ENCODE data around the gene PRKCG.

PRKCG gene

GRCh38 chr19:53903055-53903680, 21.2 kb downstream of the PRKCG start:
- no peaks in the 10 kb centered on the region for H3K36me3 ChIP-seq (ENCODE audit: insufficient read depth, low read length)
- H3K79me2 ChIP-seq (ENCODE audit: insufficient read depth, low read length), result no peaks in the 10 kb centered on the region
- no peaks in the 10 kb centered on the region for H3K4me1 ChIP-seq (ENCODE audit: insufficient read depth, low read length)
- H3K9me3 ChIP-seq (ENCODE audit: insufficient read depth, low read length, severe bottlenecking), result no peaks in the 10 kb centered on the region
- ATAC-seq (ENCODE audit: insufficient read depth, low read depth), result peak; percentile 56; the same call in 1 of the 3 replicates
- no peak overlapping the region for H3K27ac ChIP-seq (ENCODE audit: low read length)
- H2AFZ ChIP-seq (ENCODE audit: low read depth, low read length), result no peak overlapping the region
- H3K4me2 ChIP-seq (ENCODE audit: insufficient read depth, low read length), result no peak overlapping the region
- no peak overlapping the region for H3K4me3 ChIP-seq (ENCODE audit: low read depth in 1 of 2, low read length in 2 of 2)
- DNase-seq, result peak; percentile 42
- no peak for TF ChIP-seq EZH2 (IDR thresholded peaks at IDR 0.05; ENCODE audit: borderline replicate concordance, low read depth, low read length, severe bottlenecking)
- no peak for TF ChIP-seq CTCF (IDR thresholded peaks at IDR 0.05; ENCODE audit: borderline replicate concordance, extremely low read depth, low read length, poor library complexity, severe bottlenecking)
- H3K9ac ChIP-seq (ENCODE audit: low read depth, low read length), result no peak overlapping the region
- no peaks in the 10 kb centered on the region for H3K27me3 ChIP-seq (ENCODE audit: insufficient read depth, low read length, poor library complexity)
- H4K20me1 ChIP-seq (ENCODE audit: insufficient read depth, low read length), result peaks cover 8% of the 10 kb centered on the region

GRCh38 chr19:53904909-53905308, 22.9 kb downstream of the PRKCG start:
- TF ChIP-seq CTCF (IDR thresholded peaks at IDR 0.05; ENCODE audit: borderline replicate concordance, extremely low read depth, low read length, poor library complexity, severe bottlenecking) (no peak), EZH2 (IDR thresholded peaks at IDR 0.05; ENCODE audit: borderline replicate concordance, low read depth, low read length, severe bottlenecking) (no peak)
- no peaks in the 10 kb centered on the region for H3K36me3 ChIP-seq (ENCODE audit: insufficient read depth, low read length)
- H3K79me2 ChIP-seq (ENCODE audit: insufficient read depth, low read length), result no peaks in the 10 kb centered on the region
- no peak overlapping the region for H3K4me3 ChIP-seq (ENCODE audit: low read depth in 1 of 2, low read length in 2 of 2)
- no peak overlapping the region for H3K4me2 ChIP-seq (ENCODE audit: insufficient read depth, low read length)
- DNase-seq (no peak), ATAC-seq (ENCODE audit: insufficient read depth, low read depth) (no peak)
- no peaks in the 10 kb centered on the region for H3K9me3 ChIP-seq (ENCODE audit: insufficient read depth, low read length, severe bottlenecking)
- H3K4me1 ChIP-seq (ENCODE audit: insufficient read depth, low read length), result no peaks in the 10 kb centered on the region
- H3K27me3 ChIP-seq (ENCODE audit: insufficient read depth, low read length, poor library complexity), result no peaks in the 10 kb centered on the region
- no peak overlapping the region for H3K27ac ChIP-seq (ENCODE audit: low read length)
- peaks cover 8% of the 10 kb centered on the region for H4K20me1 ChIP-seq (ENCODE audit: insufficient read depth, low read length)
- H3K9ac ChIP-seq (ENCODE audit: low read depth, low read length), result no peak overlapping the region
- H2AFZ ChIP-seq (ENCODE audit: low read depth, low read length), result no peak overlapping the region

GRCh38 chr19:53905787-53906186, 23.8 kb downstream of the PRKCG start:
- no peak overlapping the region for H3K4me3 ChIP-seq (ENCODE audit: low read depth in 1 of 2, low read length in 2 of 2)

More at GRCh38 chr19:53905787-53906186, 23.8 kb downstream of the PRKCG start:
- DNase-seq, result no peak
- H3K27me3 ChIP-seq (ENCODE audit: insufficient read depth, low read length, poor library complexity), result no peaks in the 10 kb centered on the region
- no peak overlapping the region for H3K4me2 ChIP-seq (ENCODE audit: insufficient read depth, low read length)
- peaks cover under 1% of the 10 kb centered on the region; the same call in 1 of the 2 replicates for H4K20me1 ChIP-seq (ENCODE audit: insufficient read depth, low read length)
- no peaks in the 10 kb centered on the region for H3K79me2 ChIP-seq (ENCODE audit: insufficient read depth, low read length)
- H3K9me3 ChIP-seq (ENCODE audit: insufficient read depth, low read length, severe bottlenecking), result no peaks in the 10 kb centered on the region
- ATAC-seq (ENCODE audit: insufficient read depth, low read depth), result no peak
- no peak overlapping the region for H3K27ac ChIP-seq (ENCODE audit: low read length)
- H3K9ac ChIP-seq (ENCODE audit: low read depth, low read length), result no peak overlapping the region
- TF ChIP-seq EZH2 (IDR thresholded peaks at IDR 0.05; ENCODE audit: borderline replicate concordance, low read depth, low read length, severe bottlenecking), result no peak
- TF ChIP-seq CTCF (IDR thresholded peaks at IDR 0.05; ENCODE audit: borderline replicate concordance, extremely low read depth, low read length, poor library complexity, severe bottlenecking), result no peak
- no peaks in the 10 kb centered on the region for H3K36me3 ChIP-seq (ENCODE audit: insufficient read depth, low read length)
- no peak overlapping the region for H2AFZ ChIP-seq (ENCODE audit: low read depth, low read length)
- H3K4me1 ChIP-seq (ENCODE audit: insufficient read depth, low read length), result no peaks in the 10 kb centered on the region
